Uterus (tissue), 2 donors: Measurements from ENCODE around the gene SNX27.

ENCODE experiments used
- CTCF ChIP-seq, 4 experiments: fragments of 200-600 bp in 2 of 4; fragments of 450-650 bp in 2 of 4; sonication (generic) in 2 of 4; IDR thresholded peaks; one replicate each; pipeline ENCODE4 v1.5.1; 2016 to 2019; ENCODE audit warnings: antibody characterized with exemption in 4 of 4, mild to moderate bottlenecking in 2 of 4, moderate library complexity in 1 of 4
- POLR2A ChIP-seq, 2 donors: fragments of 450-650 bp; IDR thresholded peaks; one replicate each; pipeline ENCODE4 v1.6.1; 2016; ENCODE audit warnings: antibody characterized with exemption in 2 of 2, mild to moderate bottlenecking in 1 of 2, moderate library complexity in 1 of 2

GRCh38 chr1:151574575-151575529 lies 37.0 kb upstream of the SNX27 start:
- no peak for TF ChIP-seq CTCF (IDR thresholded peaks at IDR 0.05)
- no peak for TF ChIP-seq POLR2A (IDR thresholded peaks at IDR 0.05)
